ENCODE data around the gene ENPP3. TPM values are rescaled to one million over a fixed set of nuclear protein-coding genes. Genes with fewer than 3 reads are reported as not detected.

The ENPP3 gene
- total and polyA plus RNA-seq, 2 of the 13 experiments (the other 11 are each of a cell fraction or from before 2014, with no cell fraction given), result 40.0 to 75.4 TPM

GRCh38 chr6:131636880-131637792, at the start of gene ENPP3 (continued):
- TF ChIP-seq KIAA2018 (CRISPR knock-in tag; IDR thresholded peaks at IDR 0.05; ENCODE audit: borderline replicate concordance), result no peak
- TF ChIP-seq SRY (CRISPR knock-in tag; IDR thresholded peaks at IDR 0.05), result no peak
- TF ChIP-seq POGZ (CRISPR knock-in tag; IDR thresholded peaks at IDR 0.05), result peak; percentile 28; the same call in 1 of the 2 replicates
- TF ChIP-seq CSRNP1 (CRISPR knock-in tag; IDR thresholded peaks at IDR 0.05), result no peak
- no peak for TF ChIP-seq ZNF570 (CRISPR knock-in tag; IDR thresholded peaks at IDR 0.05; ENCODE audit: borderline replicate concordance)
- TF ChIP-seq, protein P1, sequence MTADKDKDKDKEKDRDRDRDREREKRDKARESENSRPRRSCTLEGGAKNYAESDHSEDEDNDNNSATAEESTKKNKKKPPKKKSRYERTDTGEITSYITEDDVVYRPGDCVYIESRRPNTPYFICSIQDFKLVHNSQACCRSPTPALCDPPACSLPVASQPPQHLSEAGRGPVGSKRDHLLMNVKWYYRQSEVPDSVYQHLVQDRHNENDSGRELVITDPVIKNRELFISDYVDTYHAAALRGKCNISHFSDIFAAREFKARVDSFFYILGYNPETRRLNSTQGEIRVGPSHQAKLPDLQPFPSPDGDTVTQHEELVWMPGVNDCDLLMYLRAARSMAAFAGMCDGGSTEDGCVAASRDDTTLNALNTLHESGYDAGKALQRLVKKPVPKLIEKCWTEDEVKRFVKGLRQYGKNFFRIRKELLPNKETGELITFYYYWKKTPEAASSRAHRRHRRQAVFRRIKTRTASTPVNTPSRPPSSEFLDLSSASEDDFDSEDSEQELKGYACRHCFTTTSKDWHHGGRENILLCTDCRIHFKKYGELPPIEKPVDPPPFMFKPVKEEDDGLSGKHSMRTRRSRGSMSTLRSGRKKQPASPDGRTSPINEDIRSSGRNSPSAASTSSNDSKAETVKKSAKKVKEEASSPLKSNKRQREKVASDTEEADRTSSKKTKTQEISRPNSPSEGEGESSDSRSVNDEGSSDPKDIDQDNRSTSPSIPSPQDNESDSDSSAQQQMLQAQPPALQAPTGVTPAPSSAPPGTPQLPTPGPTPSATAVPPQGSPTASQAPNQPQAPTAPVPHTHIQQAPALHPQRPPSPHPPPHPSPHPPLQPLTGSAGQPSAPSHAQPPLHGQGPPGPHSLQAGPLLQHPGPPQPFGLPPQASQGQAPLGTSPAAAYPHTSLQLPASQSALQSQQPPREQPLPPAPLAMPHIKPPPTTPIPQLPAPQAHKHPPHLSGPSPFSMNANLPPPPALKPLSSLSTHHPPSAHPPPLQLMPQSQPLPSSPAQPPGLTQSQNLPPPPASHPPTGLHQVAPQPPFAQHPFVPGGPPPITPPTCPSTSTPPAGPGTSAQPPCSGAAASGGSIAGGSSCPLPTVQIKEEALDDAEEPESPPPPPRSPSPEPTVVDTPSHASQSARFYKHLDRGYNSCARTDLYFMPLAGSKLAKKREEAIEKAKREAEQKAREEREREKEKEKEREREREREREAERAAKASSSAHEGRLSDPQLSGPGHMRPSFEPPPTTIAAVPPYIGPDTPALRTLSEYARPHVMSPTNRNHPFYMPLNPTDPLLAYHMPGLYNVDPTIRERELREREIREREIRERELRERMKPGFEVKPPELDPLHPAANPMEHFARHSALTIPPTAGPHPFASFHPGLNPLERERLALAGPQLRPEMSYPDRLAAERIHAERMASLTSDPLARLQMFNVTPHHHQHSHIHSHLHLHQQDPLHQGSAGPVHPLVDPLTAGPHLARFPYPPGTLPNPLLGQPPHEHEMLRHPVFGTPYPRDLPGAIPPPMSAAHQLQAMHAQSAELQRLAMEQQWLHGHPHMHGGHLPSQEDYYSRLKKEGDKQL (CRISPR knock-in tag; IDR thresholded peaks at IDR 0.05; ENCODE audit: low read depth), result no peak
- 0 out of 2 replicates have a peak, but pooled peaks have one; percentile 14 for TF ChIP-seq ISL2 (CRISPR knock-in tag; IDR thresholded peaks at IDR 0.05)
- no peak for TF ChIP-seq CEBPZ (IDR thresholded peaks at IDR 0.05; ENCODE audit: low read length)
